Activated CD8-positive, alpha-beta memory T cell treated with anti-CD3 and anti-CD28 coated beads for 4 hours (primary cell): ENCODE data around the gene GRM2.

Experiments used
- DNase-seq, 2 donors: peaks; one replicate each; pipeline ENCODE4 v3.0.0-alpha.2; 2020; ENCODE audit warnings: low read depth in 2 of 2

The GRM2 gene

GRCh38 chr3:51705276-51706020 is 1.4 kb upstream of the GRM2 start:
- no peak for DNase-seq

GRCh38 chr3:51706021-51706485 is 815 bp upstream of the GRM2 start:
- DNase-seq = no peak

GRCh38 chr3:51708216-51708845 is 1.5 kb downstream of the GRM2 start:
- no peak for DNase-seq

- DNase-seq = no peak
Measured at GRCh38 chr3:51709004-51709420, 2.1 kb downstream of the GRM2 start.

GRCh38 chr3:51709675-51710074 is 2.8 kb downstream of the GRM2 start:
- no peak for DNase-seq

GRCh38 chr3:51710631-51711351 is 3.9 kb downstream of the GRM2 start:
- no peak for DNase-seq

- no peak for DNase-seq
Measured at GRCh38 chr3:51711352-51712037, 4.6 kb downstream of the GRM2 start.

- DNase-seq = no peak
Measured at GRCh38 chr3:51712038-51712420, 5.2 kb downstream of the GRM2 start.

- DNase-seq = no peak
Measured at GRCh38 chr3:51712511-51712931, 5.7 kb downstream of the GRM2 start.

- DNase-seq = no peak
Measured at GRCh38 chr3:51712963-51713362, 6.1 kb downstream of the GRM2 start.

- no peak for DNase-seq
Measured at GRCh38 chr3:51715231-51715976, 8.5 kb downstream of the GRM2 start.

- no peak for DNase-seq
Measured at GRCh38 chr3:51715977-51716294, 9.1 kb downstream of the GRM2 start.

- DNase-seq = no peak
Measured at GRCh38 chr3:51716805-51717204, 9.9 kb downstream of the GRM2 start.

GRCh38 chr3:51717446-51717845 is 10.6 kb downstream of the GRM2 start:
- no peak for DNase-seq

GRCh38 chr3:51717947-51718346 is 11.1 kb downstream of the GRM2 start:
- DNase-seq = no peak

- no peak for DNase-seq
Measured at GRCh38 chr3:51718547-51719409, 11.9 kb downstream of the GRM2 start.

- no peak for DNase-seq
Measured at GRCh38 chr3:51719410-51720025, 12.7 kb downstream of the GRM2 start.

- no peak for DNase-seq
Measured at GRCh38 chr3:51720292-51721061, 13.6 kb downstream of the GRM2 start.

- DNase-seq = no peak
Measured at GRCh38 chr3:51721062-51721745, 14.3 kb downstream of the GRM2 start.
